HepG2 (cell line): ENCODE measurements around the gene S1PR5. TPM values are rescaled to one million over a fixed set of nuclear protein-coding genes. Genes with fewer than 3 reads are reported as not detected.

Experiments used
- ASH2L ChIP-seq: fragments of 300-600, 200-600 bp; sonication (generic); IDR thresholded peaks from 2 replicates; pipeline ENCODE4 v1.7.0; 2017; ENCODE audit warnings: low read depth, mild to moderate bottlenecking, moderate library complexity, mixed read lengths, low read length; ENCODE audit not compliant: insufficient read length
- ATM ChIP-seq: fragments of 450-650 bp; IDR thresholded peaks from 2 replicates; pipeline ENCODE4 v1.7.1; 2017; ENCODE audit warnings: mild to moderate bottlenecking, borderline replicate concordance
- ERF ChIP-seq: IDR thresholded peaks from 2 replicates; pipeline ENCODE4 v1.6.1; 2018; ENCODE audit warnings: missing biosample characterization, missing genetic modification reagents
- FOSL1 ChIP-seq: sonication (generic); formaldehyde crosslinking; IDR thresholded peaks from 2 replicates; pipeline ENCODE4 v1.9.0; 2021; ENCODE audit warnings: missing genetic modification reagents, borderline replicate concordance
- GATAD2A ChIP-seq: IDR thresholded peaks from 2 replicates; pipeline ENCODE4 v1.6.1; 2016
- GRHL1 ChIP-seq: sonication (generic); formaldehyde crosslinking; conservative IDR thresholded peaks from 2 replicates; pipeline ENCODE4 v1.8.0; 2022; ENCODE audit warnings: missing genetic modification reagents
- HNRNPL ChIP-seq: fragments of 200-400 bp; formaldehyde crosslinking; IDR thresholded peaks from 2 replicates; pipeline ENCODE4 v1.6.1; 2017; ENCODE audit warnings: mild to moderate bottlenecking, low read depth, low read length
- HNRNPLL ChIP-seq: fragments of 200-400 bp; formaldehyde crosslinking; IDR thresholded peaks from 2 replicates; pipeline ENCODE4 v1.6.1; 2017; ENCODE audit warnings: mild to moderate bottlenecking, low read depth, low read length; ENCODE audit not compliant: poor library complexity, severe bottlenecking
- ISL2 ChIP-seq: sonication (generic); formaldehyde crosslinking; IDR thresholded peaks from 2 replicates; pipeline ENCODE4 v1.5.0; 2020; ENCODE audit warnings: missing genetic modification reagents
- KDM5A ChIP-seq: fragments of 200-600 bp; sonication (generic); IDR thresholded peaks from 2 replicates; pipeline ENCODE4 v1.7.0; 2018; ENCODE audit warnings: antibody characterized with exemption, mild to moderate bottlenecking, low read length, borderline replicate concordance
- LCORL ChIP-seq, 2 experiments: fragments of 450-650 bp in 1 of 2; sonication (generic) in 1 of 2; formaldehyde crosslinking in 1 of 2; IDR thresholded peaks; 2 replicates each; pipeline versions ENCODE4 v1.5.0 to v1.6.1; 2017 to 2020; ENCODE audit warnings: antibody characterized with exemption in 1 of 2, missing genetic modification reagents in 1 of 2
- MAF1 ChIP-seq: sonication (generic); formaldehyde crosslinking; IDR thresholded peaks from 2 replicates; pipeline ENCODE4 v1.5.0; 2020; ENCODE audit warnings: missing genetic modification reagents, borderline replicate concordance
- MTF1 ChIP-seq: sonication (generic); formaldehyde crosslinking; IDR thresholded peaks from 2 replicates; pipeline ENCODE4 v1.5.0; 2020; ENCODE audit warnings: missing genetic modification reagents
- MTF2 ChIP-seq: sonication (generic); formaldehyde crosslinking; IDR thresholded peaks from 2 replicates; pipeline ENCODE4 v1.5.0; 2020; ENCODE audit warnings: missing genetic modification reagents, borderline replicate concordance
- PATZ1 ChIP-seq: sonication (generic); formaldehyde crosslinking; IDR thresholded peaks from 2 replicates; pipeline ENCODE4 v1.4.0; 2020; ENCODE audit warnings: missing genetic modification reagents
- POLR2AphosphoS5 ChIP-seq: IDR thresholded peaks from 2 replicates; pipeline ENCODE4 v1.6.1; 2012; ENCODE audit warnings: low read depth, low read length
- RFX5 ChIP-seq: IDR thresholded peaks from 2 replicates; pipeline ENCODE4 v1.6.1; 2011; ENCODE audit warnings: low read depth, low read length, improper control_type of control experiment
- SIN3B ChIP-seq: fragments of 150-350 bp; IDR thresholded peaks from 2 replicates; pipeline ENCODE4 v1.6.1; 2014; ENCODE audit warnings: low read length
- SRY ChIP-seq: sonication (generic); formaldehyde crosslinking; IDR thresholded peaks from 2 replicates; pipeline ENCODE4 v1.8.0; 2022; ENCODE audit warnings: mild to moderate bottlenecking, missing genetic modification reagents
- THYN1 ChIP-seq: sonication (generic); formaldehyde crosslinking; IDR thresholded peaks from 2 replicates; pipeline ENCODE4 v1.8.1; 2023; ENCODE audit warnings: low read depth, mild to moderate bottlenecking, moderate library complexity, missing genetic modification reagents, borderline replicate concordance
- ZBTB7B ChIP-seq: sonication (generic); formaldehyde crosslinking; IDR thresholded peaks from 2 replicates; pipeline ENCODE4 v1.4.0; 2020; ENCODE audit warnings: missing genetic modification reagents
- ZNF138 ChIP-seq: sonication (generic); formaldehyde crosslinking; IDR thresholded peaks from 2 replicates; pipeline ENCODE4 v1.5.0; 2020; ENCODE audit warnings: mild to moderate bottlenecking, low read depth, missing genetic modification reagents
- ZNF207 ChIP-seq: fragments of 450-650 bp; IDR thresholded peaks from 2 replicates; pipeline ENCODE4 v1.6.1; 2016; ENCODE audit warnings: antibody characterized with exemption, borderline replicate concordance
- ZNF34 ChIP-seq: sonication (generic); formaldehyde crosslinking; IDR thresholded peaks from 2 replicates; pipeline ENCODE4 v1.4.0; 2020; ENCODE audit warnings: mild to moderate bottlenecking, missing genetic modification reagents, borderline replicate concordance
- ZNF382 ChIP-seq: sonication (generic); formaldehyde crosslinking; IDR thresholded peaks from 2 replicates; pipeline ENCODE4 v1.5.0; 2020; ENCODE audit warnings: missing genetic modification reagents, mild to moderate bottlenecking, borderline replicate concordance
- ZNF432 ChIP-seq: sonication (generic); formaldehyde crosslinking; IDR thresholded peaks from 2 replicates; pipeline ENCODE4 v1.5.0; 2020; ENCODE audit warnings: missing genetic modification reagents, mild to moderate bottlenecking, borderline replicate concordance
- ZNF546 ChIP-seq: sonication (generic); formaldehyde crosslinking; conservative IDR thresholded peaks from 2 replicates; pipeline ENCODE4 v1.8.1; 2023; ENCODE audit warnings: mild to moderate bottlenecking, missing genetic modification reagents
- ZNF567 ChIP-seq: sonication (generic); formaldehyde crosslinking; IDR thresholded peaks from 2 replicates; pipeline ENCODE4 v1.8.1; 2023; ENCODE audit warnings: mild to moderate bottlenecking, missing genetic modification reagents, borderline replicate concordance
- polyA plus RNA-seq, 8 experiments: library from polyadenylated mRNA; depleted of rRNA in 3 of 8; stranded (reverse) in 7 of 8; unstranded in 1 of 8; fragments of >200 nt; fragmentation: Illumina TruSeq in 4 of 8; extraction: Trizol in 4 of 8; gene quantifications; 2 replicates each; pipeline versions ENCODE4 v1.2.1 to v1.2.3, GENCODE V29; 2011 to 2016; ENCODE audit warnings: low read depth in 4 of 8, missing spikeins in 1 of 8, mixed read lengths in 1 of 8; ENCODE audit not compliant: insufficient read depth in 1 of 8
- total RNA-seq, 5 experiments: library from RNA; depleted of rRNA; stranded (reverse); fragments of >200 nt; fragmentation: Illumina TruSeq; extraction: Trizol; gene quantifications; 2 replicates each; pipeline ENCODE4 v1.2.3, GENCODE V29; 2016; ENCODE audit warnings: low read depth in 1 of 5

The S1PR5 gene
- total and polyA plus RNA-seq, 2 of the 13 experiments (the other 11 are each of a cell fraction or from before 2014, with no cell fraction given), result 0.04 TPM; not detected in 1

GRCh38 chr19:10565567-10566407, 48.5 kb upstream of the S1PR5 start, which contains the start of gene KRI1 (continued):
- TF ChIP-seq ZNF34 (CRISPR knock-in tag) (0 out of 2 replicates have a peak, but pooled peaks have one; percentile 47), MAF1 (CRISPR knock-in tag) (no peak), ZNF382 (CRISPR knock-in tag) (no peak), ERF (CRISPR knock-in tag) (peak; percentile 99), SIN3B (no peak), SRY (CRISPR knock-in tag) (peak; percentile 97), FOSL1 (no peak), GRHL1 (CRISPR knock-in tag) (no peak), ZNF567 (peak; percentile 93; the same call in 1 of the 2 replicates), MTF1 (no peak; the same call in 1 of the 2 replicates), RFX5 (no peak), ASH2L (peak; percentile 74), HNRNPL (no peak), POLR2AphosphoS5 (peak; percentile 84), HNRNPLL (peak; percentile 79), LCORL (IDR thresholded peaks at IDR 0.05) (no peak), LCORL (CRISPR knock-in tag; IDR thresholded peaks at IDR 0.05) (peak; percentile 64), GATAD2A (CRISPR knock-in tag) (peak; percentile 66), KDM5A (no peak), ATM (no peak), ZNF546 (CRISPR knock-in tag) (peak; percentile 99), PATZ1 (CRISPR knock-in tag) (peak; percentile 92), MTF2 (CRISPR knock-in tag) (no peak), ZNF138 (peak; percentile 96; the same call in 1 of the 2 replicates), ISL2 (peak; percentile 46; the same call in 1 of the 2 replicates), THYN1 (no peak), ZBTB7B (CRISPR knock-in tag) (peak; percentile 58; the same call in 1 of the 2 replicates), ZNF432 (no peak), ZNF207 (no peak)
